ENCODE results near the gene OPTN.

DNA sequence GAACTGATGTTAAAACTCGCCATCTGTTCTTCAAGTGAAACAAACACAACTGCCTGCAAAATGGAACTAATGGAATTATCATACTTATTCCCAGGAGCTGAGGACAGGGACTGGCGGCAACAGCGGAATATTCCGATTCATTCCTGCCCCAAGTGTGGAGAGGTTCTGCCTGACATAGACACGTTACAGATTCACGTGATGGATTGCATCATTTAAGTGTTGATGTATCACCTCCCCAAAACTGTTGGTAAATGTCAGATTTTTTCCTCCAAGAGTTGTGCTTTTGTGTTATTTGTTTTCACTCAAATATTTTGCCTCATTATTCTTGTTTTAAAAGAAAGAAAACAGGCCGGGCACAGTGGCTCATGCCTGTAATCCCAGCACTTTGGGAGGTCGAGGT is 36.7 kb downstream of the OPTN start:
- no peak for TF ChIP-seq CTCF (IDR thresholded peaks at IDR 0.05)
- no peak for TF ChIP-seq POLR2A (IDR thresholded peaks at IDR 0.05)
- TF ChIP-seq POLR2AphosphoS5 (IDR thresholded peaks at IDR 0.05) = no peak
- no peak for TF ChIP-seq EP300 (IDR thresholded peaks at IDR 0.05)

Data from gastroesophageal sphincter (tissue), 3 donors.